Liver (tissue), 9 donors: ENCODE data around the gene CT45A1. TPM values are rescaled to one million over a fixed set of nuclear protein-coding genes. Genes with fewer than 3 reads are reported as not detected.

Experiments used
- DNase-seq: peaks from one replicate; pipeline ENCODE4 v3.0.0-alpha.2; 2017; ENCODE audit warnings: low spot score
- H3K27ac ChIP-seq, 2 donors: one replicate each; pipeline ENCODE4 v1.7.0; 2013; ENCODE audit warnings: inconsistent platforms in 2 of 2, low read length in 2 of 2, control low read depth in 1 of 2, low read depth in 1 of 2, mild to moderate bottlenecking in 1 of 2
- H3K27me3 ChIP-seq, 4 donors: one replicate each; pipeline versions ENCODE4 v1.6.1 to v1.7.0; 2013; ENCODE audit warnings: low read length in 3 of 4, inconsistent platforms in 1 of 4, mild to moderate bottlenecking in 1 of 4, moderate library complexity in 1 of 4; ENCODE audit not compliant: control insufficient read depth in 4 of 4, insufficient read depth in 4 of 4
- H3K36me3 ChIP-seq, 4 donors: one replicate each; pipeline versions ENCODE4 v1.6.1 to v1.7.0; 2013; ENCODE audit warnings: low read length in 3 of 4, mild to moderate bottlenecking in 3 of 4, low read depth in 1 of 4, moderate library complexity in 1 of 4; ENCODE audit not compliant: control insufficient read depth in 4 of 4, insufficient read depth in 3 of 4
- H3K4me1 ChIP-seq, 4 donors: one replicate each; pipeline versions ENCODE4 v1.6.1 to v1.7.0; 2013; ENCODE audit warnings: low read length in 3 of 4, mild to moderate bottlenecking in 3 of 4, moderate library complexity in 1 of 4; ENCODE audit not compliant: control insufficient read depth in 4 of 4, insufficient read depth in 4 of 4
- H3K4me3 ChIP-seq, 3 donors: one replicate each; pipeline versions ENCODE4 v1.6.1 to v1.7.0; 2013; ENCODE audit warnings: low read length in 3 of 3, control low read depth in 1 of 3, low read depth in 1 of 3, mild to moderate bottlenecking in 1 of 3
- H3K9ac ChIP-seq, 2 donors: one replicate each; pipeline ENCODE4 v1.7.0; 2013; ENCODE audit warnings: low read length in 2 of 2, mild to moderate bottlenecking in 2 of 2, moderate library complexity in 2 of 2, control low read depth in 1 of 2, low read depth in 1 of 2
- H3K9me3 ChIP-seq, 4 donors: one replicate each; pipeline versions ENCODE4 v1.6.1 to v1.7.0; 2013; ENCODE audit warnings: low read length in 3 of 4; ENCODE audit not compliant: control insufficient read depth in 4 of 4
- ATF3 ChIP-seq: IDR thresholded peaks from 2 replicates; pipeline ENCODE4 v1.6.1; 2016; ENCODE audit warnings: antibody characterized with exemption
- CTCF ChIP-seq: fragments of 150-350 bp; IDR thresholded peaks from 2 replicates; pipeline ENCODE4 v1.5.1; 2017; ENCODE audit warnings: improper control_type of control experiment, low read depth, low read length; ENCODE audit not compliant: missing input control
- FOXA1 ChIP-seq: IDR thresholded peaks from 2 replicates; pipeline ENCODE4 v1.6.1; 2016; ENCODE audit warnings: antibody characterized with exemption
- GABPA ChIP-seq, 2 donors: IDR thresholded peaks in 1 of 2; conservative IDR thresholded peaks in 1 of 2; 2 replicates each; pipeline ENCODE4 v1.6.1; 2016; ENCODE audit warnings: antibody characterized with exemption in 2 of 2, mild to moderate bottlenecking in 1 of 2, moderate library complexity in 1 of 2
- HNF4A ChIP-seq, 2 donors: conservative IDR thresholded peaks; 2 replicates each; pipeline ENCODE4 v1.6.1; 2016; ENCODE audit warnings: antibody characterized with exemption in 2 of 2, mild to moderate bottlenecking in 2 of 2
- NR2F2 ChIP-seq: IDR thresholded peaks from 2 replicates; pipeline ENCODE4 v1.6.1; 2016; ENCODE audit warnings: antibody characterized with exemption
- RAD21 ChIP-seq, 2 donors: IDR thresholded peaks; 2 replicates each; pipeline ENCODE4 v1.6.1; 2016; ENCODE audit warnings: antibody characterized with exemption in 2 of 2, mild to moderate bottlenecking in 2 of 2
- RXRA ChIP-seq, 2 donors: IDR thresholded peaks; 2 replicates each; pipeline ENCODE4 v1.6.1; 2017 to 2018; ENCODE audit warnings: antibody characterized with exemption in 2 of 2, mild to moderate bottlenecking in 1 of 2
- TAF1 ChIP-seq: conservative IDR thresholded peaks from 2 replicates; pipeline ENCODE4 v1.6.1; 2016; ENCODE audit warnings: antibody characterized with exemption, mild to moderate bottlenecking
- YY1 ChIP-seq: IDR thresholded peaks from 2 replicates; pipeline ENCODE4 v1.6.1; 2016; ENCODE audit warnings: antibody characterized with exemption, mild to moderate bottlenecking
- ZBTB33 ChIP-seq: IDR thresholded peaks from 2 replicates; pipeline ENCODE4 v1.6.1; 2016; ENCODE audit warnings: antibody characterized with exemption
- WGBS: extraction: QIAGEN DNeasy Blood & Tissue Kit; methylation state at CpG from one replicate; pipeline ENCODE4 v1.1.7; 2013; 5-methylcytosine and 5-hydroxymethylcytosine counted together
- polyA plus RNA-seq, 2 donors: library from polyadenylated mRNA; stranded (reverse) in 1 of 2; unstranded in 1 of 2; fragments of 200-250 nt in 1 of 2; fragments of >200 nt in 1 of 2; fragmentation: Nextera tagmentation in 1 of 2; extraction: Ambion mirVana in 1 of 2; gene quantifications; one replicate each; pipeline versions ENCODE4 v1.2.1 to v1.2.3, GENCODE V29; 2013 to 2015
- total RNA-seq, 2 donors: library from RNA; depleted of rRNA; stranded (reverse); fragments of >200 nt; gene quantifications; one replicate each; pipeline ENCODE4 v1.2.3, GENCODE V29; 2014
- TF ChIP-seq, protein P1 (sequence below): IDR thresholded peaks from 2 replicates; pipeline ENCODE4 v1.6.1; 2016; ENCODE audit warnings: antibody characterized with exemption, mild to moderate bottlenecking
- donor health status: healthy.
- donor health status: healthy.
- donor health status: healthy.
- donor health status: healthy.
- donor health status: healthy.

CT45A1 gene
- total and polyA plus RNA-seq, 4 donors: not detected

GRCh38 chrX:135697601-135698000 lies 15.8 kb upstream of the CT45A1 start:
- Histone ChIP-seq H3K9me3 (no peaks in the 10 kb centered on the region), H3K36me3 (no peaks in the 10 kb centered on the region), H3K4me1 (no peaks in the 10 kb centered on the region), H3K27ac (no peak overlapping the region), H3K9ac (no peak overlapping the region), H3K4me3 (no peak overlapping the region), H3K27me3 (peaks cover 0 to 2% (median 0%) of the 10 kb centered on the region in 4 donors)
- TF ChIP-seq RAD21 (IDR thresholded peaks at IDR 0.05): peak; percentile 37 to 59
- TF ChIP-seq CTCF: no peak
- DNase-seq: no peak

- no peak overlapping the region for H3K9ac ChIP-seq
- no peaks in the 10 kb centered on the region for H3K9me3 ChIP-seq
- no peaks in the 10 kb centered on the region for H3K27me3 ChIP-seq
- H3K4me3 ChIP-seq: no peak overlapping the region
- no peaks in the 10 kb centered on the region for H3K36me3 ChIP-seq
- no peak for DNase-seq
- no peaks in the 10 kb centered on the region for H3K4me1 ChIP-seq
- H3K27ac ChIP-seq: no peak overlapping the region
- TF ChIP-seq YY1 (no peak), TAF1 (no peak), RXRA (IDR thresholded peaks at IDR 0.05) (no peak), ZBTB33 (no peak), GABPA (IDR thresholded peaks at IDR 0.05 in 1 of 2, conservative IDR thresholded peaks at IDR 0.05 in 1 of 2) (no peak), FOXA1 (no peak), HNF4A (conservative IDR thresholded peaks at IDR 0.05) (no peak)
- TF ChIP-seq, protein P1, sequence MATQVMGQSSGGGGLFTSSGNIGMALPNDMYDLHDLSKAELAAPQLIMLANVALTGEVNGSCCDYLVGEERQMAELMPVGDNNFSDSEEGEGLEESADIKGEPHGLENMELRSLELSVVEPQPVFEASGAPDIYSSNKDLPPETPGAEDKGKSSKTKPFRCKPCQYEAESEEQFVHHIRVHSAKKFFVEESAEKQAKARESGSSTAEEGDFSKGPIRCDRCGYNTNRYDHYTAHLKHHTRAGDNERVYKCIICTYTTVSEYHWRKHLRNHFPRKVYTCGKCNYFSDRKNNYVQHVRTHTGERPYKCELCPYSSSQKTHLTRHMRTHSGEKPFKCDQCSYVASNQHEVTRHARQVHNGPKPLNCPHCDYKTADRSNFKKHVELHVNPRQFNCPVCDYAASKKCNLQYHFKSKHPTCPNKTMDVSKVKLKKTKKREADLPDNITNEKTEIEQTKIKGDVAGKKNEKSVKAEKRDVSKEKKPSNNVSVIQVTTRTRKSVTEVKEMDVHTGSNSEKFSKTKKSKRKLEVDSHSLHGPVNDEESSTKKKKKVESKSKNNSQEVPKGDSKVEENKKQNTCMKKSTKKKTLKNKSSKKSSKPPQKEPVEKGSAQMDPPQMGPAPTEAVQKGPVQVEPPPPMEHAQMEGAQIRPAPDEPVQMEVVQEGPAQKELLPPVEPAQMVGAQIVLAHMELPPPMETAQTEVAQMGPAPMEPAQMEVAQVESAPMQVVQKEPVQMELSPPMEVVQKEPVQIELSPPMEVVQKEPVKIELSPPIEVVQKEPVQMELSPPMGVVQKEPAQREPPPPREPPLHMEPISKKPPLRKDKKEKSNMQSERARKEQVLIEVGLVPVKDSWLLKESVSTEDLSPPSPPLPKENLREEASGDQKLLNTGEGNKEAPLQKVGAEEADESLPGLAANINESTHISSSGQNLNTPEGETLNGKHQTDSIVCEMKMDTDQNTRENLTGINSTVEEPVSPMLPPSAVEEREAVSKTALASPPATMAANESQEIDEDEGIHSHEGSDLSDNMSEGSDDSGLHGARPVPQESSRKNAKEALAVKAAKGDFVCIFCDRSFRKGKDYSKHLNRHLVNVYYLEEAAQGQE: no peak
Observed at GRCh38 chrX:135698924-135699323, 14.5 kb upstream of the CT45A1 start.

GRCh38 chrX:135707880-135708279 lies 5.6 kb upstream of the CT45A1 start:
- Histone ChIP-seq H3K4me3 (no peak overlapping the region), H3K4me1 (no peaks in the 10 kb centered on the region), H3K27me3 (no peaks in the 10 kb centered on the region), H3K27ac (no peak overlapping the region), H3K9ac (no peak overlapping the region), H3K36me3 (no peaks in the 10 kb centered on the region), H3K9me3 (no peaks in the 10 kb centered on the region)
- WGBS: 57% methylated on average over 12 of the region's 12 CpGs
- DNase-seq: peak; percentile 35
- TF ChIP-seq RAD21 (IDR thresholded peaks at IDR 0.05): no peak
- TF ChIP-seq NR2F2: no peak
- no peak for TF ChIP-seq FOXA1
- TF ChIP-seq ATF3: no peak
